NCI-H2196 (cell line): Measurements from ENCODE around the gene ATP6V1F.

Experiments
- DNase-seq: peaks from one replicate; lab custom pipeline; 2025; ENCODE audit not compliant: unreplicated experiment; lab: John Stamatoyannopoulos, UW

The ATP6V1F gene

GRCh38 chr7:128915271-128915819 lies 52.7 kb downstream of the ATP6V1F start:
- DNase-seq, result no peak
